Measurements from ENCODE around the gene SFSWAP.

DNA sequence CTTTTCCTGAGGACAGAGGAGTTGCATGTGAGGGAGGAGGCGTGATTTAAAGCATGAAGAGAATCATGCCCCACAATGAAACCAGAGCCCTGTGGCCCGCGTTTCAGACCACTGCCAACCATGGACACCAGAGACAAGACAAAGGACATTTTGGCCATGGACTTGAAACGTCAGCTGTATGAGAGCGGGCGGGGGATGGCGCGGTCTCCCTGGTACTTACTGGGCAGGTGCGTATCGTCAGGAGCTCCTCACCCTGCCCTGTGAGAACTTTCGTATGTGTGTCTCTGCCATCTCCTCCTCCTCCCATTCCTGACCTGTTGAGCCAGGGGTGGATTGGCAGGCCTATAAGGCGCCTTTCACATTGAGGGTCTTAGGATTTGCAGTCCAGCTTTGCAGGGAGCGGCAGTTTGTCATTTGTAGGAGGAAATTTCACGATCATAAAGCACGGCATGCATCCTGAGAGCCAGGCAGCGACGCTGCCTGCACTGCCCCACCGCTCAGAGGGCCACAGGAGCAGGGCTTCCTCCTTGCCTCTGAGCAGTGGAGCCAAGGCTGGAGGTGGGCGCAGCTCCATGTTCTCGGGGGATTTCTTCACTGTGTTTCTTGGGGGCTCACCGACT, 22.2 kb downstream of the SFSWAP start:
- TF ChIP-seq GATA3 (IDR thresholded peaks at IDR 0.05; ENCODE audit: low read depth, low read length) (no peak), GATA2 (IDR thresholded peaks at IDR 0.05; ENCODE audit: low read depth, low read length) (no peak)

All from SH-SY5Y (cell line).